ENCODE results near the gene IL1RAPL2.

IL1RAPL2 gene

DNA sequence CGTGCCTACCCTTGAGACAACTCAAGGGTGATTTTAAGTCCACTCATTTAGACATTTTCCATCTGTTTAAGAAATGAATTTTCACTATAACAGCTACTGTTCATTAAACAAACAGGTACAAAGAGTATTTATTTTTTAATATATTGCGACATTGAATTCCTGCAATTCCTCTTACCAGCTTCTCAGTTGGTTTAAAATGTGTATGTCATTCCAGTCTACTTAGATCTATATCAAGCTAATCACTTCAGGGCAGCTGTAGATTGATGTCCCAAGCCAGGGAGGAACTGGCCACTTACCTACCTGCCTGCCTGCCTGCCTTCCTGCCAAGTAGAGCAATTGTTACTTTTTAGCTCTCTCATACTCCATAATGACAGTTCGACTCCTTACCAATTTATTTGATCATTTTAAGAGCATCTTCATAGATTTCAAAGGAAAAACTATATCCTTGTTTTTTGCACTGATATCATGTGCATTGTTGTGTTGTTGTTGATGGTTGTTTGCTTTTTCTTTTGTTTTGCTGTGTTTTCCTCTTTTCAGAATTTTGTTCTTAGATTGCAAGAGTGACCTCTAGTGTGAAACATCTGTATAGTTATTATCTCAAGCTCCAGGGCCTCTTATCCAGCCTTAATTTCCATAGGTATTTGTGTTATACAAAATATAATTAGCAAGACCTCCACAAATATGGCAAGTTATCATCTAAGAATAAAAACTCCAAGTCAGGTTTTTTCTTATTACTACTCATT is 1135.5 kb downstream of the IL1RAPL2 start:
- H3K9me3 ChIP-seq (ENCODE audit: control insufficient read depth, insufficient read depth, low read depth, low read length) = no peaks in the 10 kb centered on the region
- TF ChIP-seq ZNF16 (tag by site-specific recombination; IDR thresholded peaks at IDR 0.05; ENCODE audit: low read depth) = no peak
- TF ChIP-seq RBAK (tag by site-specific recombination; IDR thresholded peaks at IDR 0.05) = no peak
- no peak for TF ChIP-seq FEZF1 (tag by site-specific recombination; IDR thresholded peaks at IDR 0.05)
- no peak for TF ChIP-seq TSHZ1 (tag by site-specific recombination; IDR thresholded peaks at IDR 0.05; ENCODE audit: borderline replicate concordance)
- TF ChIP-seq ZNF658 (tag by site-specific recombination; IDR thresholded peaks at IDR 0.05) = no peak
- TF ChIP-seq, protein P1, sequence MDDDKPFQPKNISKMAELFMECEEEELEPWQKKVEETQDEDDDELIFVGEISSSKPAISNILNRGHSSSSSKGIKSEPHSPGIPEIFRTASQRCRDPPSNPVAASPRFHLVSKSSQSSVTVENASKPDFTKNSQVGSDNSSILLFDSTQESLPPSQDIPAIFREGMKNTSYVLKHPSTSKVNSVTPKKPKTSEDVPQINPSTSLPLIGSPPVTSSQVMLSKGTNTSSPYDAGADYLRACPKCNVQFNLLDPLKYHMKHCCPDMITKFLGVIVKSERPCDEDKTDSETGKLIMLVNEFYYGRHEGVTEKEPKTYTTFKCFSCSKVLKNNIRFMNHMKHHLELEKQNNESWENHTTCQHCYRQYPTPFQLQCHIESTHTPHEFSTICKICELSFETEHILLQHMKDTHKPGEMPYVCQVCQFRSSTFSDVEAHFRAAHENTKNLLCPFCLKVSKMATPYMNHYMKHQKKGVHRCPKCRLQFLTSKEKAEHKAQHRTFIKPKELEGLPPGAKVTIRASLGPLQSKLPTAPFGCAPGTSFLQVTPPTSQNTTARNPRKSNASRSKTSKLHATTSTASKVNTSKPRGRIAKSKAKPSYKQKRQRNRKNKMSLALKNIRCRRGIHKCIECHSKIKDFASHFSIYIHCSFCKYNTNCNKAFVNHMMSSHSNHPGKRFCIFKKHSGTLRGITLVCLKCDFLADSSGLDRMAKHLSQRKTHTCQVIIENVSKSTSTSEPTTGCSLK (tag by site-specific recombination; IDR thresholded peaks at IDR 0.05) = no peak
- no peak for TF ChIP-seq ZNF610 (tag by site-specific recombination; IDR thresholded peaks at IDR 0.05; ENCODE audit: borderline replicate concordance)
- TF ChIP-seq ZNF837 (tag by site-specific recombination; IDR thresholded peaks at IDR 0.05) = no peak
- no peak for TF ChIP-seq ZNF555 (tag by site-specific recombination; conservative IDR thresholded peaks at IDR 0.05)
- no peak for TF ChIP-seq ZNF777 (tag by site-specific recombination; IDR thresholded peaks at IDR 0.05; ENCODE audit: borderline replicate concordance)
- TF ChIP-seq ELK4 (IDR thresholded peaks at IDR 0.05; ENCODE audit: borderline replicate concordance, low read depth, low read length) = no peak
- no peak for TF ChIP-seq ZNF654 (tag by site-specific recombination; IDR thresholded peaks at IDR 0.05; ENCODE audit: low read depth)
- TF ChIP-seq, protein P2, sequence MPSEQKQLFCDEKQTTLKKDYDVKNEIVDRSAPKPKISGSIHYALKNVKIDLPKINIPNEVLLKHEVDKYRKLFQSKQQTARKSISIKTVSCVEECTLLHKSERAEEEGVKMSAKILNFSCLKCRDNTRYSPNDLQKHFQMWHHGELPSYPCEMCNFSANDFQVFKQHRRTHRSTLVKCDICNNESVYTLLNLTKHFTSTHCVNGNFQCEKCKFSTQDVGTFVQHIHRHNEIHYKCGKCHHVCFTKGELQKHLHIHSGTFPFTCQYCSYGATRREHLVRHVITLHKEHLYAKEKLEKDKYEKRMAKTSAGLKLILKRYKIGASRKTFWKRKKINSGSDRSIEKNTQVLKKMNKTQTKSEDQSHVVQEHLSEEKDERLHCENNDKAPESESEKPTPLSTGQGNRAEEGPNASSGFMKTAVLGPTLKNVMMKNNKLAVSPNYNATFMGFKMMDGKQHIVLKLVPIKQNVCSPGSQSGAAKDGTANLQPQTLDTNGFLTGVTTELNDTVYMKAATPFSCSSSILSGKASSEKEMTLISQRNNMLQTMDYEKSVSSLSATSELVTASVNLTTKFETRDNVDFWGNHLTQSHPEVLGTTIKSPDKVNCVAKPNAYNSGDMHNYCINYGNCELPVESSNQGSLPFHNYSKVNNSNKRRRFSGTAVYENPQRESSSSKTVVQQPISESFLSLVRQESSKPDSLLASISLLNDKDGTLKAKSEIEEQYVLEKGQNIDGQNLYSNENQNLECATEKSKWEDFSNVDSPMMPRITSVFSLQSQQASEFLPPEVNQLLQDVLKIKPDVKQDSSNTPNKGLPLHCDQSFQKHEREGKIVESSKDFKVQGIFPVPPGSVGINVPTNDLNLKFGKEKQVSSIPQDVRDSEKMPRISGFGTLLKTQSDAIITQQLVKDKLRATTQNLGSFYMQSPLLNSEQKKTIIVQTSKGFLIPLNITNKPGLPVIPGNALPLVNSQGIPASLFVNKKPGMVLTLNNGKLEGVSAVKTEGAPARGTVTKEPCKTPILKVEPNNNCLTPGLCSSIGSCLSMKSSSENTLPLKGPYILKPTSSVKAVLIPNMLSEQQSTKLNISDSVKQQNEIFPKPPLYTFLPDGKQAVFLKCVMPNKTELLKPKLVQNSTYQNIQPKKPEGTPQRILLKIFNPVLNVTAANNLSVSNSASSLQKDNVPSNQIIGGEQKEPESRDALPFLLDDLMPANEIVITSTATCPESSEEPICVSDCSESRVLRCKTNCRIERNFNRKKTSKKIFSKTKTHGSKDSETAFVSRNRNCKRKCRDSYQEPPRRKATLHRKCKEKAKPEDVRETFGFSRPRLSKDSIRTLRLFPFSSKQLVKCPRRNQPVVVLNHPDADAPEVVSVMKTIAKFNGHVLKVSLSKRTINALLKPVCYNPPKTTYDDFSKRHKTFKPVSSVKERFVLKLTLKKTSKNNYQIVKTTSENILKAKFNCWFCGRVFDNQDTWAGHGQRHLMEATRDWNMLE (tag by site-specific recombination; conservative IDR thresholded peaks at IDR 0.05; ENCODE audit: low read depth) = no peak
- TF ChIP-seq ZNF626 (tag by site-specific recombination; IDR thresholded peaks at IDR 0.05) = no peak
- no peak for TF ChIP-seq ZNF138 (tag by site-specific recombination; IDR thresholded peaks at IDR 0.05; ENCODE audit: borderline replicate concordance)
- TF ChIP-seq ZNF423 (tag by site-specific recombination; IDR thresholded peaks at IDR 0.05) = no peak
- TF ChIP-seq GFI1B (tag by site-specific recombination; IDR thresholded peaks at IDR 0.05) = no peak
- no peak for TF ChIP-seq HOXC10 (CRISPR knock-in tag; IDR thresholded peaks at IDR 0.05)
- no peak for TF ChIP-seq ZNF404 (tag by site-specific recombination; IDR thresholded peaks at IDR 0.05)
- TF ChIP-seq ZNF701 (tag by site-specific recombination; IDR thresholded peaks at IDR 0.05) = no peak
- no peaks in the 10 kb centered on the region for H3K36me3 ChIP-seq (ENCODE audit: control insufficient read depth in 2 of 2, insufficient read depth in 1 of 2, low read length in 2 of 2)
- H3K27ac ChIP-seq (ENCODE audit: extremely low read depth, low read depth, low read length) = no peak overlapping the region
- H3K4me1 ChIP-seq (ENCODE audit: control insufficient read depth, insufficient read depth, low read length) = 0 out of 2 replicates have a peak, but pooled peaks cover 3% of the 10 kb centered on the region
- H3K4me3 ChIP-seq (ENCODE audit: low read depth, low read length) = no peak overlapping the region
- ChIA-PET CTCF (interaction anchor here (0.6 to 1.4 kb wide), 13 partner anchors 9 to 1874 kb away, joined by 3 to 10 read pairs (median 3); no protein-coding TSS in a partner anchor), POLR2A (interaction anchor here (0.6 kb wide), 1 partner anchor 77 kb away, joined by 3 read pairs; no protein-coding TSS in a partner anchor)

Measured in HEK293 (cell line).